Caco-2 (cell line): Measurements from ENCODE around the gene ADCY10. TPM values are rescaled to one million over a fixed set of nuclear protein-coding genes. Genes with fewer than 3 reads are reported as not detected.

Experiments used
- BruUV-seq: library from RNA; stranded (reverse); fragments of 400-500 nt; replicated peaks from 2 replicates; lab custom pipeline; 2021; lab: Mats Ljungman, UMichigan
- CTCF ChIA-PET: fragments of 300-600 bp; sonication (Branson Sonifier 250); formaldehyde crosslinking; loops from one replicate; lab custom pipeline; 2022; ENCODE audit warnings: antibody characterized with exemption; lab: Charles Lee
- POLR2A ChIA-PET: fragments of 300-600 bp; sonication (Branson Sonifier 250); formaldehyde crosslinking; loops from one replicate; lab custom pipeline; 2022; ENCODE audit warnings: antibody characterized with exemption; lab: Charles Lee
- DNase-seq, 2 experiments: peaks; one replicate each; pipeline versions ENCODE4 v3.0.0 to v3.0.0-alpha.2; 2020 to 2022
- H3K27me3 ChIP-seq: replicated peaks from 2 replicates; pipeline ENCODE4 v1.6.0; 2011; ENCODE audit warnings: low read length; ENCODE audit not compliant: control insufficient read depth, insufficient read depth
- H3K36me3 ChIP-seq: 2 replicates; pipeline ENCODE4 v1.5.1; 2011; ENCODE audit warnings: low read length; ENCODE audit not compliant: control insufficient read depth, insufficient read depth
- H3K4me1 ChIP-seq: fragments of 250-450 bp; sonication (Bioruptor Pico); 2 replicates; pipeline ENCODE4 v1.5.1; 2020; ENCODE audit warnings: mild to moderate bottlenecking
- H3K4me3 ChIP-seq: 2 replicates; pipeline ENCODE4 v1.5.1; 2011; ENCODE audit warnings: low read depth, mild to moderate bottlenecking, control low read depth, low read length
- H3K9me3 ChIP-seq: fragments of 250-450 bp; sonication (Bioruptor Pico); 2 replicates; pipeline ENCODE4 v1.5.1; 2020; ENCODE audit warnings: mild to moderate bottlenecking, moderate library complexity
- H3K27ac Mint-ChIP-seq: one replicate; pipeline ENCODE4 v1.8.0; 2022; ENCODE audit warnings: mixed read lengths; ENCODE audit not compliant: unreplicated experiment
- H3K27me3 Mint-ChIP-seq: one replicate; pipeline ENCODE4 v1.8.0; 2022; ENCODE audit warnings: mixed read lengths; ENCODE audit not compliant: insufficient read depth, unreplicated experiment
- H3K36me3 Mint-ChIP-seq: one replicate; pipeline ENCODE4 v1.8.0; 2022; ENCODE audit warnings: mild to moderate bottlenecking, mixed read lengths; ENCODE audit not compliant: insufficient read depth, unreplicated experiment
- H3K4me1 Mint-ChIP-seq: one replicate; pipeline ENCODE4 v1.8.0; 2022; ENCODE audit warnings: low read depth, mixed read lengths; ENCODE audit not compliant: unreplicated experiment
- H3K4me3 Mint-ChIP-seq: one replicate; pipeline ENCODE4 v1.8.0; 2022; ENCODE audit warnings: mild to moderate bottlenecking, moderate library complexity, mixed read lengths; ENCODE audit not compliant: unreplicated experiment
- H3K9me3 Mint-ChIP-seq: one replicate; pipeline ENCODE4 v1.8.0; 2022; ENCODE audit warnings: mixed read lengths; ENCODE audit not compliant: unreplicated experiment
- CTCF ChIP-seq, 2 experiments: fragments of 200-600 bp in 1 of 2; IDR thresholded peaks; 1 replicate in 1 of 2; 2 replicates in 1 of 2; pipeline versions ENCODE4 v1.5.1 to v1.8.0; 2011 to 2022; ENCODE audit warnings: antibody characterized with exemption in 1 of 2, control low read depth in 1 of 2, inconsistent platforms in 1 of 2, low read depth in 1 of 2, low read length in 1 of 2, mild to moderate bottlenecking in 1 of 2, moderate library complexity in 1 of 2; ENCODE audit not compliant: insufficient read depth in 1 of 2, severe bottlenecking in 1 of 2, unreplicated experiment in 1 of 2
- intact Hi-C: fragments of 100-400 bp; cut with micrococcal nuclease; formaldehyde crosslinking; loops from one replicate; pipeline ENCODE4 v1.10.0; 2022; ENCODE audit not compliant: unreplicated experiment
- total RNA-seq: library from RNA; stranded (reverse); gene quantifications from 2 replicates; pipeline ENCODE4 v1.2.3, GENCODE V29; 2022

The ADCY10 gene
- total RNA-seq, 1 experiment from 2014 or later, result 1.7 TPM

DNA sequence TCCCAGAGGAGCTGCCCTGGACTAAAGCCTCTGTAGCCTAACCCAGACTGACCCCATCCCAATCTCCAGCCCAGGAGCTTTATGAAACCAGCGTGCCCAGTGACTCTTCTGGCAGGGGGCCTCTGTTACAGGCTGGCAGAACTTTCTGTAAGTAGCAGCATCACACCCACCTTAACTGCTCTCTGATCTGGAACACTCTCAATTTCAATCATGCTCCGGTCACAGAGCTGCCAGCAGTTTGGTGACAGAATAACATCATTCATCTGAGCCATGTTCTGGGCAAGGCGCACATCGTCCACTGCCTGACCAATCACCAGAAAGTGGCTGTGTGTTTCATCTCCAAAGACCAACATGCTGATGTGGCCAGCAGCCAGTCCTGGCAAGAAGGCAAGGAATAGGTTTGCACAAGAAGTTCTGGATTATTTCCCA is 14.7 kb downstream of the ADCY10 start:
- ChIA-PET CTCF (no interaction called here), POLR2A (interaction anchor here (0.6 kb wide), 1 partner anchor 124 kb away, joined by 4 read pairs; no protein-coding TSS in a partner anchor)
- no peak for DNase-seq
- no peaks in the 10 kb centered on the region for H3K27me3 Mint-ChIP-seq
- peaks cover 9% of the 10 kb centered on the region for H3K4me1 Mint-ChIP-seq
- H3K36me3 ChIP-seq, result no peaks in the 10 kb centered on the region
- H3K36me3 Mint-ChIP-seq, result peaks cover 6% of the 10 kb centered on the region
- no peak overlapping the region for H3K27ac Mint-ChIP-seq
- H3K4me1 ChIP-seq, result no peaks in the 10 kb centered on the region; the same call in 1 of the 2 replicates
- no peak for TF ChIP-seq CTCF (IDR thresholded peaks at IDR 0.05; ENCODE audit: insufficient read depth in 1 of 2, low read depth in 1 of 2, low read length in 1 of 2, severe bottlenecking in 1 of 2, unreplicated experiment in 1 of 2)
- no peaks in the 10 kb centered on the region for H3K27me3 ChIP-seq
- no peaks in the 10 kb centered on the region for H3K9me3 Mint-ChIP-seq
- H3K9me3 ChIP-seq, result no peaks in the 10 kb centered on the region
- no peak overlapping the region for H3K4me3 Mint-ChIP-seq
- intact Hi-C loops, result no loop called here
- BruUV-seq, result no TSS peak
- no peak overlapping the region for H3K4me3 ChIP-seq

DNA sequence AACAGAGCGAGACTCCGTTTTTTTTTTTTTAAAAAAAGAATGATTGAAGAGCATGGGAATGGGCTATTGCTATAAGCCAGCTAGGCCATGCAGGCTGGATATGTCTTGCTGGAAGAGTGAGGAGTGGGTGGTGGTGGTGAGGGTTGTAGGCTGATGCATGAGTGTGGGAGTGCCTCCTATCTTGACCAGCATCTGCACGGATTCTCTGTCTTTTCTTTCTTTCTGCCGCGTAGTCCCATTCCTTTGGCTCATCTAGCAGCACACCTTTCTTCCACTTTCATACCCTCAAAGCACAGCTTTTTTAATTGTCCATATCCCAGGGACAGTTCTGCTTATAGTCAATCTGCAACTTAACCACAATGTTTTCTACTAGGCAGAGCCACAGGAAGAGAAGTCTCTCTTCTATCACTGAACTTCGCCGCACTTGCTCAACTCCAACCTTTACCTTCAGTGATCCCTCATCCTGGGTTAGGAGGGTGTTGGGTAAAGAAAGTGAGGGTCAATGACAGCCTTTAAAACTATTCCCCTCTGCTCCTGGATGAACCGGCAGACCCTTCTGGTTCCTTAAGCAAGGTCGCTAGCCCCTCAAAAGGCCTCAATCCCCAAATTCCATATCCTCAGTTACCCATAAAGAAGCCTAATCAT is 15.2 kb downstream of the ADCY10 start:
- ChIA-PET CTCF (no interaction called here), POLR2A (interaction anchor here (0.6 kb wide), 1 partner anchor 124 kb away, joined by 4 read pairs; no protein-coding TSS in a partner anchor)
- Mint-ChIP-seq H3K27ac (no peak overlapping the region), H3K4me3 (no peak overlapping the region), H3K4me1 (peaks cover 8% of the 10 kb centered on the region), H3K9me3 (no peaks in the 10 kb centered on the region), H3K36me3 (peaks cover 6% of the 10 kb centered on the region), H3K27me3 (no peaks in the 10 kb centered on the region)
- Histone ChIP-seq H3K27me3 (no peaks in the 10 kb centered on the region), H3K9me3 (no peaks in the 10 kb centered on the region), H3K4me1 (no peaks in the 10 kb centered on the region; the same call in 1 of the 2 replicates), H3K4me3 (no peak overlapping the region), H3K36me3 (no peaks in the 10 kb centered on the region)
- no peak for TF ChIP-seq CTCF (IDR thresholded peaks at IDR 0.05; ENCODE audit: insufficient read depth in 1 of 2, low read depth in 1 of 2, low read length in 1 of 2, severe bottlenecking in 1 of 2, unreplicated experiment in 1 of 2)
- DNase-seq, result no peak
- no TSS peak for BruUV-seq
- intact Hi-C loops, result no loop called here

DNA sequence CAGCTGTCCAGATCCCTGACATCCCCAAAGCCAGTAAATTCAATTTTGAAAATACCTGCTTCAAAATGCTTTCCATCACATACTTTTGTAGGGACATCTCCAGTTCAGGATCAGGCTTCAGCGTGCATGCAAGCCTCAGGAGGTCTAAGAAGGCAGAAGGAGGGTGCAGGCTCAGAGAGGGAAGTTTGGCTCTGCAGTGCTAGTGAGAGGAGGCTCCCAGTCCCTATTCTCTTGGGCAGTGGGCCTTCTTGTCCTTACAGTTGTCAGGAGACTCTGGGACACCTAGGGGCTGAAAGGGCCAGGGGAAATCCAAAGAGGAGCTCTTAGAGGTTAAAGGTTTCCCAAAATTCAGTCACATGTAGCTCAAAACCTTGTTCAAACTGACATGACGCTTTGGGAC is 20.1 kb downstream of the ADCY10 start:
- POLR2A ChIA-PET, result no interaction called here
- BruUV-seq, result no TSS peak
- no peak for DNase-seq

More for the DNA sequence above, 20.1 kb downstream of the ADCY10 start:
- intact Hi-C loops, result no loop called here
- Histone ChIP-seq H3K27me3 (no peaks in the 10 kb centered on the region), H3K36me3 (no peaks in the 10 kb centered on the region), H3K9me3 (no peaks in the 10 kb centered on the region), H3K4me1 (peaks cover 14% of the 10 kb centered on the region), H3K4me3 (no peak overlapping the region)
- peaks cover 12% of the 10 kb centered on the region for H3K4me1 Mint-ChIP-seq
- no peak overlapping the region for H3K27ac Mint-ChIP-seq
- H3K9me3 Mint-ChIP-seq, result no peaks in the 10 kb centered on the region
- no peak overlapping the region for H3K4me3 Mint-ChIP-seq
- H3K27me3 Mint-ChIP-seq, result no peaks in the 10 kb centered on the region
- TF ChIP-seq CTCF (IDR thresholded peaks at IDR 0.05; ENCODE audit: insufficient read depth in 1 of 2, low read depth in 1 of 2, low read length in 1 of 2, severe bottlenecking in 1 of 2, unreplicated experiment in 1 of 2), result no peak
- CTCF ChIA-PET, result no interaction called here
- peaks cover 4% of the 10 kb centered on the region for H3K36me3 Mint-ChIP-seq
